Mucosa of descending colon (tissue), 3 donors: ENCODE measurements around the gene SLC25A11. TPM values are rescaled to one million over a fixed set of nuclear protein-coding genes. Genes with fewer than 3 reads are reported as not detected.
A peak's percentile ranks its signal among the peaks of the same experiment; 100 is the strongest.

Experiments used
- ATAC-seq: fragments of 200-7000 bp; cut with Tn5 transposase; one replicate; pipeline ENCODE4 v1.9.1; 2020; ENCODE audit warnings: mild to moderate bottlenecking, moderate library complexity
- DNase-seq, 3 donors: peaks; one replicate each; pipeline ENCODE4 v3.0.0-alpha.2; 2020
- H3K36me3 ChIP-seq: fragments of 200-600 bp; one replicate; pipeline ENCODE4 v1.8.0; 2021; ENCODE audit warnings: low read depth, mild to moderate bottlenecking
- H3K4me1 ChIP-seq: fragments of 200-600 bp; one replicate; pipeline ENCODE4 v1.8.0; 2021; ENCODE audit warnings: low read depth, mild to moderate bottlenecking
- H3K4me3 ChIP-seq: fragments of 200-600 bp; one replicate; pipeline ENCODE4 v1.8.0; 2021; ENCODE audit warnings: mild to moderate bottlenecking
- H3K9me3 ChIP-seq: fragments of 200-600 bp; one replicate; pipeline ENCODE4 v1.8.0; 2021; ENCODE audit warnings: mild to moderate bottlenecking
- intact Hi-C, 2 donors: fragments of 100-400 bp; cut with DNase I in 1 of 2; cut with micrococcal nuclease in 1 of 2; formaldehyde crosslinking; loops; one replicate each; pipeline versions ENCODE4 v1.11.0 to v1.11.1; 2022; cut with DNase I, micrococcal nuclease
- total RNA-seq, 3 donors: library from RNA; stranded (reverse); fragmentation: NEBNext Ultra II Directional in 2 of 3; extraction: Animal tissue kit (Norgen Biotek cat#: 25700) in 2 of 3; gene quantifications; one replicate each; pipeline versions ENCODE4 v1.2.1 to v1.2.4, GENCODE V29; 2021 to 2023
- TF ChIP-seq, protein P1 (sequence below): fragments of 200-600 bp; IDR thresholded peaks from one replicate; pipeline ENCODE4 v1.8.0; 2022; ENCODE audit warnings: antibody characterized with exemption, mild to moderate bottlenecking
- donor health status: DM: no; HTN: no; CAD: no; lungs with moderate emphysema.
- donor health status: DM: no; HTN: no; CAD: no.
- donor health status: DM: no; HTN: yes; CAD: no.

SLC25A11 gene
- total RNA-seq, 3 donors from 2014 or later, result 68.4 to 87.2 (median 72.8) TPM

DNA sequence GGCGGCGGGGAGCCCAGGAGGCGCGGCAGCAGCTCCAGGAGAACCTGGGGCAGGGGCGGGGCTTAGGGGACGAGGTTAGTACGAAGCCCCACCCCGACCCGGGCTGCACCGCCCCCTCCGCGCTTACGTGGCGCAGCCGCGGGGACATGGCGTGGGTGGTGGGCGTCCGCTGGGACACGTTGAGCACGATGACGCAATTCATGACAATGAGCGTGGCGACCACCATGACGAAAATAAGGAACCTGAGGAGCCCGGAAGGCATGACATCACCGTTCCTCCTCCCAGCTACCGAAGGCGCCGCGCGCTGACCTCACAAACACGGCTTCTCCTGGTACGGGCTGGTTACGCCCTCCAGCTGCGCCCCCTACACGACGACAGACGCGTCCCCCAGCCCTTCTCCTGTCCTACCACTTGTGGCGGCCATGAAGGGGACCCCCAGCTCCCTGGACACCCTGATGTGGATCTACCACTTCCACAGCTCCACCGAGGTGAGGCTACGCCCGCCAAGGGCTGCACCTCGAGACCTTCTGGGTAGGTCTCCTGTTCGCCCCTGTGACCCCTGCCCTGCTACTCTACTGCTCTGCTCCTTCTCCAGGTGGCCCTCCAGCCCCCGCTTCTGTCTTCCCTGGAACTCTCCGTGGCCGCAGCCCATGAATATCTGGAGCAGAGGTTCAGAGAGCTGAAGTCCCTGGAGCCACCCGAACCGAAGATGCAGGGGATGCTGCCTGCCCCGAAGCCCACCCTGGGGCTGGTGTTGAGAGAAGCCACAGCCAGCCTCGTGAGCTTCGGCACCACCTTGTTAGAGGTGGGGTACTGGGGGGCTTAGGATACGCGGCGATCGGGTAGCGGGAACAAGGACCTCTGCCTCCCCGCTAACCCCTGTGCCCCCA is 40.3 kb downstream of the SLC25A11 start, which contains the start of gene C17orf107:
C17orf107 (plus strand) TSS at position 196 of the 890 bp plus-strand sequence; CDS start at position 423, 227 bp downstream.
- Histone ChIP-seq H3K4me3 (peak within 1 kb of the TSS; percentile 17), H3K9me3 (no peaks in the 10 kb centered on the region), H3K36me3 (peaks cover under 1% of the 10 kb centered on the region), H3K4me1 (peaks cover 40% of the 10 kb centered on the region)
- ATAC-seq (peak; percentile 75), DNase-seq (peak; percentile 89 to 93 (median 90))
- TF ChIP-seq, protein P1, sequence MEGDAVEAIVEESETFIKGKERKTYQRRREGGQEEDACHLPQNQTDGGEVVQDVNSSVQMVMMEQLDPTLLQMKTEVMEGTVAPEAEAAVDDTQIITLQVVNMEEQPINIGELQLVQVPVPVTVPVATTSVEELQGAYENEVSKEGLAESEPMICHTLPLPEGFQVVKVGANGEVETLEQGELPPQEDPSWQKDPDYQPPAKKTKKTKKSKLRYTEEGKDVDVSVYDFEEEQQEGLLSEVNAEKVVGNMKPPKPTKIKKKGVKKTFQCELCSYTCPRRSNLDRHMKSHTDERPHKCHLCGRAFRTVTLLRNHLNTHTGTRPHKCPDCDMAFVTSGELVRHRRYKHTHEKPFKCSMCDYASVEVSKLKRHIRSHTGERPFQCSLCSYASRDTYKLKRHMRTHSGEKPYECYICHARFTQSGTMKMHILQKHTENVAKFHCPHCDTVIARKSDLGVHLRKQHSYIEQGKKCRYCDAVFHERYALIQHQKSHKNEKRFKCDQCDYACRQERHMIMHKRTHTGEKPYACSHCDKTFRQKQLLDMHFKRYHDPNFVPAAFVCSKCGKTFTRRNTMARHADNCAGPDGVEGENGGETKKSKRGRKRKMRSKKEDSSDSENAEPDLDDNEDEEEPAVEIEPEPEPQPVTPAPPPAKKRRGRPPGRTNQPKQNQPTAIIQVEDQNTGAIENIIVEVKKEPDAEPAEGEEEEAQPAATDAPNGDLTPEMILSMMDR, result no peak
- intact Hi-C loops, result loop anchor here in 1 of 2 donors (10.0 kb wide), 1 partner anchor 175 kb away; no protein-coding TSS in a partner anchor

DNA sequence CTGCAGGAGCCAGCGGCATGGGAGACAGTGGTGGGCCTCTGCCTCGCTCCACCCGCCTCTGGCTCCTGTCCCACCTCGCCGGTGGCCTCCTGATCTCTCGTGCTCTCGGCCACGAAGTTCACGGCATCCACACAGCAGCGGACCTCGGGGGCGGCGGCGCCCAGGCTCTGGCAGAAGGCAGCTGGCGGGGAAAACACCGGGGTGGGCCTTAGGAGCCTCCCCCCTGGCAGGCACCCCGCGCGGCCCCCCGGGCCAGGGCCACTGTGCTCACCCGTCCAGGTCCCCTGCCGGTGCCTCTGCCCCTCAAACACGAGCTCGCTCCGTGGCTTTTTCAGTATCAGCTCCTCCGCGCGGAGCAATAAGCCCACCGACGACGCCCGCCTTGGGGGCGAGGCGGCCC is 40.9 kb downstream of the SLC25A11 start:
- peak in 2 of 3 donors; percentile 19 to 71 for DNase-seq
- H3K4me1 ChIP-seq, result peaks cover 40% of the 10 kb centered on the region
- intact Hi-C loops, result loop anchor here in 1 of 2 donors (10.0 kb wide), 1 partner anchor 174 kb away; no protein-coding TSS in a partner anchor
- ATAC-seq, result no peak
- no peak overlapping the region for H3K4me3 ChIP-seq
- no peaks in the 10 kb centered on the region for H3K9me3 ChIP-seq
- TF ChIP-seq, protein P1, result no peak
- peaks cover 3% of the 10 kb centered on the region for H3K36me3 ChIP-seq

DNA sequence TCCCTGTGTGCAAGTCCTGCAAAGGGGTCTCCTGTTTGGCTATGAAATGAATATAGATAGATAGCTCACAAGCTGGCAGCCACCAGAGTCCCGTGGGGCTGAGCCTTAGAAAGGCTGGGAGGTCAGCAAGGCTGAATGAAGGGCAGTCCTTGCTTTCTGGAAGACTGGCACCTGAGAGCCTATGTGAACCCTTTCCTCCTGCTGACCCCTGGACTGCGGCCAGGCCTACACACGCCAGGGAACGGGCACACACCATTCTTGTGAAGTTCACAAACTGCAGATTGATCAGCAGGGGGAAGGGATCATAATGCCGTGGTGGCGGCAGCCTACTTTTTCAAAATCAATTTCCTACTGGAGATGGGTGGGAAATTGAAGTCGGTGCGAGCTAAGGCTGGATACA is 41.5 kb downstream of the SLC25A11 start:
- H3K4me1 ChIP-seq, result peaks cover 36% of the 10 kb centered on the region
- DNase-seq (peak in 2 of 3 donors; percentile 28 to 47), ATAC-seq (no peak)
- peaks cover 3% of the 10 kb centered on the region for H3K36me3 ChIP-seq
- H3K4me3 ChIP-seq, result no peak overlapping the region
- H3K9me3 ChIP-seq, result no peaks in the 10 kb centered on the region
- intact Hi-C loops, result loop anchor here in 1 of 2 donors (10.0 kb wide), 1 partner anchor 174 kb away; no protein-coding TSS in a partner anchor
- TF ChIP-seq, protein P1, result no peak

DNA sequence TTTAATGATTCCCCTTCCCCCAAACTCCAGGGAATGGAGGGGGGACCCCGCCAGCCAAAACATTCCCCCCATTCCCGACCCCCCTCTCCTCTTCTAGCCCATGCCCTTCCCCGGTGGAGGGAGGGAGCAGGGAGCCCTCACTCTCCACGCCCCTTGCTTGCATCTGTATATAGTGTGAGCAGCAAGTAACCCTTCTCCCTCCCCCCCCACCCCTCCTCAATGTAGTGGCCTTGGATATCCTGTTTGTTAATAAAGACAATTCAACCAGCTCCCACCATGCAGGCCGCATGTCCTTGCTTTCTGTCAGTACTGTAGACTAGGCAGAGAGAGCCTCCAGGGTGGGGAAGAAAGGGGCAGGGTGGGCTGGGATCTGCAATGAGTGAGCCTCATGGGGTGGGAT is 42.1 kb downstream of the SLC25A11 start:
- TF ChIP-seq, protein P1, result no peak
- intact Hi-C loops, result loop anchor here in 1 of 2 donors (10.0 kb wide), 1 partner anchor 173 kb away; no protein-coding TSS in a partner anchor
- H3K4me3 ChIP-seq, result no peak overlapping the region
- peaks cover 3% of the 10 kb centered on the region for H3K36me3 ChIP-seq
- ATAC-seq, result no peak
- no peak for DNase-seq
- no peaks in the 10 kb centered on the region for H3K9me3 ChIP-seq
- H3K4me1 ChIP-seq, result peaks cover 30% of the 10 kb centered on the region

DNA sequence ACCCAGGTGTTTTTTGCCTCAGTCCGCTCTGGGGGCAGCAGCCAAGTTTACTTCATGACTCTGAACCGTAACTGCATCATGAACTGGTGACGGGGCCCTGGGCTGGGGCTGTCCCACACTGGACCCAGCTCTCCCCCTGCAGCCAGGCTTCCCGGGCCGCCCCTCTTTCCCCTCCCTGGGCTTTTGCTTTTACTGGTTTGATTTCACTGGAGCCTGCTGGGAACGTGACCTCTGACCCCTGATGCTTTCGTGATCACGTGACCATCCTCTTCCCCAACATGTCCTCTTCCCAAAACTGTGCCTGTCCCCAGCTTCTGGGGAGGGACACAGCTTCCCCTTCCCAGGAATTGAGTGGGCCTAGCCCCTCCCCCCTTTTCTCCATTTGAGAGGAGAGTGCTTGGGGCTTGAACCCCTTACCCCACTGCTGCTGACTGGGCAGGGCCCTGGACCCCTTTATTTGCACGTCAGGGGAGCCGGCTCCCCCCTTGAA is 42.6 kb downstream of the SLC25A11 start:
- Histone ChIP-seq H3K4me1 (peaks cover 25% of the 10 kb centered on the region), H3K36me3 (peaks cover 3% of the 10 kb centered on the region), H3K4me3 (no peak overlapping the region), H3K9me3 (no peaks in the 10 kb centered on the region)
- peak in 2 of 3 donors; percentile 16 to 39 for DNase-seq
- TF ChIP-seq, protein P1, result no peak
- intact Hi-C loops, result loop anchor here in 1 of 2 donors (10.0 kb wide), 1 partner anchor 172 kb away; no protein-coding TSS in a partner anchor
- ATAC-seq, result no peak
